GM12878 (cell line): ENCODE measurements around the gene HCN3.

Source experiments
- CEBPZ ChIP-seq: fragments of 150-350 bp; IDR thresholded peaks from 2 replicates; pipeline ENCODE4 v1.6.1; 2016; ENCODE audit warnings: low read depth, low read length
- CTCF ChIP-seq, 3 experiments: IDR thresholded peaks in 2 of 3; conservative IDR thresholded peaks in 1 of 3; 2 replicates each; pipeline ENCODE4 v1.5.1; 2011; ENCODE audit warnings: low read depth in 3 of 3, low read length in 3 of 3, mild to moderate bottlenecking in 3 of 3, control low read depth in 2 of 3, moderate library complexity in 2 of 3, inconsistent platforms in 1 of 3, mixed read lengths in 1 of 3; ENCODE audit not compliant: control insufficient read depth in 2 of 3, insufficient read depth in 1 of 3; ENCODE audit errors: extremely low read depth in 1 of 3
- EP300 ChIP-seq, 2 experiments: fragments of 150-350 bp in 1 of 2; IDR thresholded peaks; 2 replicates each; pipeline ENCODE4 v1.6.1; 2011 to 2012; ENCODE audit warnings: low read depth in 2 of 2, low read length in 2 of 2, borderline replicate concordance in 1 of 2, improper control_type of control experiment in 1 of 2, inconsistent platforms in 1 of 2; ENCODE audit not compliant: control insufficient read depth in 1 of 2
- ETV6 ChIP-seq, 2 experiments: fragments of 450-650 bp in 1 of 2; IDR thresholded peaks in 1 of 2; conservative IDR thresholded peaks in 1 of 2; 2 replicates each; pipeline ENCODE4 v1.6.1; 2014; ENCODE audit warnings: antibody characterized with exemption in 1 of 2, borderline replicate concordance in 1 of 2, low read depth in 1 of 2, mild to moderate bottlenecking in 1 of 2, moderate library complexity in 1 of 2
- FOXM1 ChIP-seq: IDR thresholded peaks from 2 replicates; pipeline ENCODE4 v1.6.1; 2012; ENCODE audit warnings: low read depth, mild to moderate bottlenecking, inconsistent platforms, low read length, moderate library complexity
- NBN ChIP-seq: fragments of 450-650 bp; IDR thresholded peaks from 2 replicates; pipeline ENCODE4 v1.6.1; 2016
- NFIC ChIP-seq: IDR thresholded peaks from 2 replicates; pipeline ENCODE4 v1.6.1; 2012; ENCODE audit warnings: low read depth, mild to moderate bottlenecking, inconsistent platforms, low read length, moderate library complexity
- POLR2AphosphoS2 ChIP-seq: IDR thresholded peaks from 2 replicates; pipeline ENCODE4 v1.6.1; 2011; ENCODE audit warnings: low read depth, mild to moderate bottlenecking, low read length, improper control_type of control experiment, moderate library complexity
- SPI1 ChIP-seq: IDR thresholded peaks from 2 replicates; pipeline ENCODE4 v1.6.1; 2011; ENCODE audit warnings: low read depth, mild to moderate bottlenecking, low read length, moderate library complexity, borderline replicate concordance; ENCODE audit not compliant: insufficient read depth
- ZNF217 ChIP-seq: fragments of 450-650 bp; IDR thresholded peaks from 2 replicates; pipeline ENCODE4 v1.6.1; 2017; ENCODE audit warnings: antibody characterized with exemption, mild to moderate bottlenecking

- TF ChIP-seq ZNF217 = no peak
- no peak for TF ChIP-seq CTCF (IDR thresholded peaks at IDR 0.05 in 2 of 3, conservative IDR thresholded peaks at IDR 0.05 in 1 of 3; ENCODE audit: control insufficient read depth in 2 of 3, extremely low read depth in 1 of 3, insufficient read depth in 1 of 3, low read depth in 3 of 3, low read length in 3 of 3)
- TF ChIP-seq NBN = no peak
- no peak for TF ChIP-seq EP300 (IDR thresholded peaks at IDR 0.05; ENCODE audit: borderline replicate concordance in 1 of 2, control insufficient read depth in 1 of 2, low read depth in 2 of 2, low read length in 2 of 2)
- no peak for TF ChIP-seq FOXM1
- TF ChIP-seq POLR2AphosphoS2 = no peak
- TF ChIP-seq NFIC = no peak
- no peak for TF ChIP-seq CEBPZ
- no peak for TF ChIP-seq SPI1
- TF ChIP-seq ETV6 (conservative IDR thresholded peaks at IDR 0.05 in 1 of 2, IDR thresholded peaks at IDR 0.05 in 1 of 2; ENCODE audit: borderline replicate concordance in 1 of 2, low read depth in 1 of 2) = no peak
Measured at GRCh38 chr1:155295942-155296267, 18.6 kb downstream of the HCN3 start.
